SK-N-SH (cell line): ENCODE results near the gene GADL1.

Source experiments
- CTCF ChIP-seq: fragments of 200-600 bp; sonication (generic); IDR thresholded peaks from 2 replicates; pipeline ENCODE4 v1.6.1; 2017; ENCODE audit warnings: antibody characterized with exemption, mild to moderate bottlenecking, moderate library complexity
- ELF1 ChIP-seq: IDR thresholded peaks from 2 replicates; pipeline ENCODE4 v1.4.0; 2012
- EP300 ChIP-seq, 2 experiments: IDR thresholded peaks; 2 replicates each; pipeline versions ENCODE4 v1.4.0 to v1.6.1; 2012; ENCODE audit warnings: borderline replicate concordance in 1 of 2, low read depth in 1 of 2, low read length in 1 of 2
- FOXM1 ChIP-seq: IDR thresholded peaks from 2 replicates; pipeline ENCODE4 v1.4.0; 2012; ENCODE audit warnings: low read depth, mild to moderate bottlenecking
- GABPA ChIP-seq: IDR thresholded peaks from 2 replicates; pipeline ENCODE4 v1.4.0; 2012; ENCODE audit warnings: low read depth, mild to moderate bottlenecking
- MEF2A ChIP-seq: IDR thresholded peaks from 2 replicates; pipeline ENCODE4 v1.4.0; 2012; ENCODE audit warnings: low read depth, borderline replicate concordance
- POLR2AphosphoS5 ChIP-seq: IDR thresholded peaks from 2 replicates; pipeline ENCODE4 v1.6.1; 2012; ENCODE audit warnings: low read depth, low read length
- RCOR1 ChIP-seq: fragments of 150-350 bp; IDR thresholded peaks from 2 replicates; pipeline ENCODE4 v1.6.1; 2017; ENCODE audit warnings: antibody characterized with exemption, low read length
- RFX5 ChIP-seq: IDR thresholded peaks from 2 replicates; pipeline ENCODE4 v1.6.1; 2012; ENCODE audit warnings: mild to moderate bottlenecking, improper control_type of control experiment, low read length
- SMC3 ChIP-seq: IDR thresholded peaks from 2 replicates; pipeline ENCODE4 v1.6.1; 2012; ENCODE audit warnings: low read depth, low read length, improper control_type of control experiment
- TAF1 ChIP-seq: IDR thresholded peaks from 2 replicates; pipeline ENCODE4 v1.6.1; 2012; ENCODE audit warnings: low read depth, mild to moderate bottlenecking, low read length, moderate library complexity, borderline replicate concordance
- YY1 ChIP-seq: IDR thresholded peaks from 2 replicates; pipeline ENCODE4 v1.4.0; 2012; ENCODE audit warnings: low read depth, mild to moderate bottlenecking
- TF ChIP-seq, protein P1 (sequence below): fragments of 150-350 bp; IDR thresholded peaks from 2 replicates; pipeline ENCODE4 v1.6.1; 2017; ENCODE audit warnings: antibody characterized with exemption, low read length, low read depth, borderline replicate concordance
- TF ChIP-seq, protein P2 (sequence below): IDR thresholded peaks from 2 replicates; pipeline ENCODE4 v1.4.0; 2012; ENCODE audit warnings: low read depth

DNA sequence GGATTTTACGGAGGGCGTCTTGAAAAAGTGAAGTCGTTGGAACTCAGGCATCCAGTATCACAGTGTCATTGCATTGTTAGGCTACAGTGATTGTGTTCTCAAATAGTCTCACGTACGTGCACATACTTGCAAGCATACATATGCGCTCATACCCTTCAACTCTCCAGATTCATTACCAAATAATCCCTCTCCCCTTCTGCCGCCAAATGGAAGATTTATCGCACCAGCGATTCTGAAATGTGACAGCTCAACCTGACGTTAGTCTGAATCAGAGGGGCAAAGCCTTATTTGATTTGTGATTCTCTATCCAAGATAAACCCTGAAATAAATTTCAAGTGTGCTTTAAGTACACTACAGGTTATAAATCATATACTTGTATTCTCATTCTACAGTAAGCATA, 119.4 kb downstream of the GADL1 start:
- TF ChIP-seq GABPA (no peak), CTCF (no peak), MEF2A (no peak), FOXM1 (no peak), POLR2AphosphoS5 (no peak), ELF1 (no peak), TAF1 (no peak), YY1 (no peak), RFX5 (no peak), SMC3 (no peak), RCOR1 (no peak), EP300 (IDR thresholded peaks at IDR 0.05; ENCODE audit: borderline replicate concordance in 1 of 2, low read depth in 1 of 2, low read length in 1 of 2) (no peak)
- TF ChIP-seq, protein P1, sequence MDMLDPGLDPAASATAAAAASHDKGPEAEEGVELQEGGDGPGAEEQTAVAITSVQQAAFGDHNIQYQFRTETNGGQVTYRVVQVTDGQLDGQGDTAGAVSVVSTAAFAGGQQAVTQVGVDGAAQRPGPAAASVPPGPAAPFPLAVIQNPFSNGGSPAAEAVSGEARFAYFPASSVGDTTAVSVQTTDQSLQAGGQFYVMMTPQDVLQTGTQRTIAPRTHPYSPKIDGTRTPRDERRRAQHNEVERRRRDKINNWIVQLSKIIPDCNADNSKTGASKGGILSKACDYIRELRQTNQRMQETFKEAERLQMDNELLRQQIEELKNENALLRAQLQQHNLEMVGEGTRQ, result no peak
- TF ChIP-seq, protein P2, sequence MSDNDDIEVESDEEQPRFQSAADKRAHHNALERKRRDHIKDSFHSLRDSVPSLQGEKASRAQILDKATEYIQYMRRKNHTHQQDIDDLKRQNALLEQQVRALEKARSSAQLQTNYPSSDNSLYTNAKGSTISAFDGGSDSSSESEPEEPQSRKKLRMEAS, result no peak
